Measurements from ENCODE around the gene PDE1A.

DNA sequence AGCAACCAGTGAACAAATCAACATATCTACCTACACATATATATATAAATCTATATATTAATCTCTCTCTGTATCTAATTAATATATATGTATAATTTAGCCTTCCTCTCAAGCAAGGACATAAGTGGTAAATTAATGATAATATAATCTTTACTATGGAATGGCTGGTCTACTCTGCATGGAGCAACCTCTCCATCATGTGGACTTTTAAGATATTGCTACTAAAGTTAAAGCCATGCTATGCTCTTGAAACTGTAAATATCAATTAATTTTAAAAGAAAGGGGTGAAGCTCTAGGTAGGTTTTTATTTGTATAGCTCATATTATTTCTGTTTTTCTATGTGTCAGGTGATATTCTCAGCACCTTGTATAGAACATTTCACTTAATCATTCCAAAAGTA lies 294.2 kb downstream of the PDE1A start:
- TF ChIP-seq, protein P1, sequence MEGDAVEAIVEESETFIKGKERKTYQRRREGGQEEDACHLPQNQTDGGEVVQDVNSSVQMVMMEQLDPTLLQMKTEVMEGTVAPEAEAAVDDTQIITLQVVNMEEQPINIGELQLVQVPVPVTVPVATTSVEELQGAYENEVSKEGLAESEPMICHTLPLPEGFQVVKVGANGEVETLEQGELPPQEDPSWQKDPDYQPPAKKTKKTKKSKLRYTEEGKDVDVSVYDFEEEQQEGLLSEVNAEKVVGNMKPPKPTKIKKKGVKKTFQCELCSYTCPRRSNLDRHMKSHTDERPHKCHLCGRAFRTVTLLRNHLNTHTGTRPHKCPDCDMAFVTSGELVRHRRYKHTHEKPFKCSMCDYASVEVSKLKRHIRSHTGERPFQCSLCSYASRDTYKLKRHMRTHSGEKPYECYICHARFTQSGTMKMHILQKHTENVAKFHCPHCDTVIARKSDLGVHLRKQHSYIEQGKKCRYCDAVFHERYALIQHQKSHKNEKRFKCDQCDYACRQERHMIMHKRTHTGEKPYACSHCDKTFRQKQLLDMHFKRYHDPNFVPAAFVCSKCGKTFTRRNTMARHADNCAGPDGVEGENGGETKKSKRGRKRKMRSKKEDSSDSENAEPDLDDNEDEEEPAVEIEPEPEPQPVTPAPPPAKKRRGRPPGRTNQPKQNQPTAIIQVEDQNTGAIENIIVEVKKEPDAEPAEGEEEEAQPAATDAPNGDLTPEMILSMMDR (conservative IDR thresholded peaks at IDR 0.05; ENCODE audit: low read depth, low read length) = peak; percentile 45; the same call in 1 of the 2 replicates
- TF ChIP-seq EZH2 (IDR thresholded peaks at IDR 0.05; ENCODE audit: borderline replicate concordance, low read depth, low read length, poor library complexity, severe bottlenecking) = no peak
